AG09319 (cell line): ENCODE data around the gene WDR45B.

Experiments used
- DNase-seq: peaks from one replicate; pipeline ENCODE4 v3.0.0-alpha.2; 2010; ENCODE audit warnings: low read depth; ENCODE audit errors: extremely low read depth
- TF ChIP-seq, protein P1 (sequence below): IDR thresholded peaks from 2 replicates; pipeline ENCODE4 v1.5.1; 2011; ENCODE audit warnings: low read depth, mild to moderate bottlenecking, inconsistent platforms, low read length, moderate library complexity

The WDR45B gene

DNA sequence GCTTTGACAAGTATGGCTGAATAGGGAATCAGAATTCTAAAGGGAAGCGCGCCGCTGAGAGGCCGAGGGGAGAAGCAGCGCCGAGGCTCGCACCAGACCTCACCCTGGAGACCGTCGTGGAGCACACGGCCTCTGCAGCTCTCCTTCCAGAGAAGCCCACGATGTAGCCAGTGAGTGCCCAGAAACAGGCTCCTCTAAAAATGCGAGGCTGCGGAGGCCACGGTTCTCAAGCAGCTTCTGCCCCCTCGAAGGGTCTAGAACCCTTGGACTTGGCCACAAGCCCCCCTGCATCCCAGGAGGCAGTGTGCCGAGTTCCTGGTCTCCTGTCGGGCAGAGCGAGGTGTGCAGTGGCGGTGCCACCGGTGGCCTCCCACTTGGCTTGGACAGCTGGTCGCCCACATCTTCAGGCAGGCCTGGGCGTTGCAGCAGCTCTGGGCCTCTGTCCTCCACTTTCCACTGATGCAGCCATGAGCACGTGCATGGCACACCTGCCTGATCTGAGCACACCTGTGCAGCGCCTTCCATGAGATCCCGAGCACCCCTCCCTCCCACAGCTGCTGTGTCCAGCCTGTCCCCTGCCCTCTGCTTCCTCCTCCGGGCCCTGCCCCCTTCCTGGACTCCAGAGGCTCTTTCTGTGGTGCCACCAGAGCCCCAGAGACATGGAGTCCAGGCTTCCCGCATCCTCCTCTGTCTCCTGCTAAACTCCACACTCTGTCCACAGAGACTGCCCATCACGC lies 18.9 kb upstream of the WDR45B start:
- TF ChIP-seq, protein P1, sequence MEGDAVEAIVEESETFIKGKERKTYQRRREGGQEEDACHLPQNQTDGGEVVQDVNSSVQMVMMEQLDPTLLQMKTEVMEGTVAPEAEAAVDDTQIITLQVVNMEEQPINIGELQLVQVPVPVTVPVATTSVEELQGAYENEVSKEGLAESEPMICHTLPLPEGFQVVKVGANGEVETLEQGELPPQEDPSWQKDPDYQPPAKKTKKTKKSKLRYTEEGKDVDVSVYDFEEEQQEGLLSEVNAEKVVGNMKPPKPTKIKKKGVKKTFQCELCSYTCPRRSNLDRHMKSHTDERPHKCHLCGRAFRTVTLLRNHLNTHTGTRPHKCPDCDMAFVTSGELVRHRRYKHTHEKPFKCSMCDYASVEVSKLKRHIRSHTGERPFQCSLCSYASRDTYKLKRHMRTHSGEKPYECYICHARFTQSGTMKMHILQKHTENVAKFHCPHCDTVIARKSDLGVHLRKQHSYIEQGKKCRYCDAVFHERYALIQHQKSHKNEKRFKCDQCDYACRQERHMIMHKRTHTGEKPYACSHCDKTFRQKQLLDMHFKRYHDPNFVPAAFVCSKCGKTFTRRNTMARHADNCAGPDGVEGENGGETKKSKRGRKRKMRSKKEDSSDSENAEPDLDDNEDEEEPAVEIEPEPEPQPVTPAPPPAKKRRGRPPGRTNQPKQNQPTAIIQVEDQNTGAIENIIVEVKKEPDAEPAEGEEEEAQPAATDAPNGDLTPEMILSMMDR = no peak
- no peak for DNase-seq

DNA sequence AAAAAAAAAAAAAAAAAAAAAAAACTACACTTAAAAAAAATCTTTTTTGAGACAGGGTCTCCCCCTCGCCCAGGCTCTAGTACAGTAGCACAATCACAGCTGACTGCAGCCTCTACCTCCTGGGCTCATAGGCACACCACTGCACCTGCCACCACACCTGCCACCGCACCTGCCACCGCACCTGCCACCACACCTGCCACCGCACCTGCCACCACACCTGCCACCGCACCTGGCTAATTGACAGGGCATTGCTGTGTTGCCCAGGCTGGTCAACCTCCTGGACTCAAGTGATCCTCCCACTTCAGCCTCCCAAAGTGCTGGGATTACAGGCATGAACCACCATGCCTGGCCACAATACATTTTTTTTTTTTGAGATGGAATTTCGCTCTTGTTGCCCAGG lies 17.6 kb upstream of the WDR45B start:
- DNase-seq = no peak
- TF ChIP-seq, protein P1 = no peak

DNA sequence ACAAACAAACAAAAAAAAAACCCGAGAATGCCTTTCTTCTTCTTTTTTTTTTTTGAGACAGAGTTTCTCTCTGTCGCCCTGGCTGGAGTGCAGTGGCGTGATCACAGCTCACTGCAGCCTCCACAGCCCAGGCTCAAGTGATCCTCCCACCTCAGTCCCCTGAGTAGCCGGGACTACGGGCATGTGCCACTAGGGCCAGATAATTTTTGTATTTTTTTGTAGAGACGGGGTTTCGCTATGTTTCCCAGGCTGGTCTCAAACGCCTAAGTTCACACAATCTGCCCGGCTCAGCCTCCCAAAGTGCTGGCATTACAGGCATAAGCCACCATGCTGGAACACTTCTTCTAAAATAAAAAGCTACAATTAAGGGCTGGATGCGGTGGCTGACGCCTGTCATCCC lies 17.0 kb upstream of the WDR45B start:
- DNase-seq = no peak
- TF ChIP-seq, protein P1 = no peak

DNA sequence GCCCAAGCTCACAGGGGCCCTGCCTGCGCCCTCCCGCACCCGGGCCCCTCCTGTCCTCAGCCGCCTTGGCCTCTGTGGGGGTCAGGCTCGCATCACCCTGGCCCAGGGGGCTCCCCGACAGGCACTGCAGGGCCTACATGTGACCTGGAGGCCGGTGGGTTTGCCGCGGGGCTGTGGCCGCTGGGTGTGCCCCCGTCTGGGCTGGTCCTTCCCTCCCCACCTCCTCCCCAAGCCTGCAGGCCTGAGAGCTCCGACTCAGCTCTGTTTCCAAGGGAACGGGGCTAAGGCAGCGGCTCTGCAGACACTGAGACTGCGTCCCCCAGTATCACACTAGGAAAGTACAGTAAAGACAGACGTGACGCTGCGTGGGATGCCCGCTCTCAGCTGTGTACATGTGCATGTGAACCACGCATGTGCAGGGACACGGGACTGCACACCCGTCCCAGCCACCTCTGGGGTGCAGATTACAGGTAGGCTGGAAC lies 16.5 kb upstream of the WDR45B start:
- DNase-seq = no peak

DNA sequence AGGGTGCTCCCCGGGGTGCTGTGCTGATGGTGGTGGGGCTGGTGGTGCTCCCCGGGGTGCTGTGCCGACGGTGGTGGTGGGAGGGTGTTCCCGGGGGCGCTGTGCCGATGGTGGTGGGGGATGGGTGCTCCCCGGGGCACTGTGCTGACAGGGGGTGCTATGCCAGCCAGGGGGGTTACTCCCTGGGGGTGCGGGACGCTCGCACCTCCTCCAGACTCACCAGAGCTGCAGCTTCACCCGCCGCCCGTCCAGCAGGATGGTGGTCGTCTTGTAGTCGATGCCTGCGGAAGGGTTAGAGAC lies 16.0 kb upstream of the WDR45B start:
- TF ChIP-seq, protein P1 = no peak
- no peak for DNase-seq

More for the DNA sequence above, 16.5 kb upstream of the WDR45B start:
- TF ChIP-seq, protein P1 = no peak

DNA sequence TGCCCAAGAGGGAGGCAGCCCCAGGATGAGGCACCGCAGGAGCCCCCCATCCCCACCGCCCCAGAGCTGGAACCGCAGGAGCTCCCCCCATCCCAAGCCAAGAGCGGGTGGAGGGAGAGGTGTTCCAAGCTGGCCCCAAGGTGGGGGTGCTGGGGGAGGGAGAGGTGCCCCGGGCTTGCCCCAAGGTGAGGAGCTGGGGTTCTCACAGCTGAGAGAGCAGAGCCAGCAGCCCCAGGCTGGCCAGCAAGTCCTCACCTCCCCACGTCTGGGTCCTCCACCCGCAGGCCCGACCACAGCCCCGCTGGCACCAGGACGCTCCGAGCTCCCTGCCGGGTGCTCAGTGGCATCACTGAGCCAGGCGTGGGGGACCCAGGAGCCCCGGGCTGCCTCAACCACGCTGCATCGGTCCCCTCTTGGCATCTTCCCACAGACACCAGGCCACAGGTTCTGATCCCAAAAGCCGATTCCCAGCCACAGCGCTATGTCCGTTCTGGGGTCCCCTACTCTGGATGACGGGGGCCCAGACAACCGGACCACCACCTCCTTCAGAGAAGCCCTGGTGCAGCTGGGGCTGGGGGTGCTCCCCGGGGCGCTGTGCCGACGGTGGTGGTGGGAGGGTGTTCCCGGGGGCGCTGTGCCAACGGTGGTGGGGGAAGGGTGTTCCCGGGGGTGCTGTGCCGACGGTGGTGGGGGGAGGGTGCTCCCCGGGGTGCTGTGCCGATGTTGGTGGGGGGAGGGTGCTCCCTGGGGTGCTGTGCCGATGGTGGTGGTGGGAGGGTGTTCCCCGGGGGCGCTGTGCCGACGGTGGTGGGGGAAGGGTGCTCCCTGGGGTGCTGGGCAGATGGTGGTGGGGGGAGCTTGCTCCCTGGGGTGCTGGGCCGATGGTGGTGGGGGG lies 15.4 kb upstream of the WDR45B start:
- TF ChIP-seq, protein P1 = no peak
- no peak for DNase-seq

DNA sequence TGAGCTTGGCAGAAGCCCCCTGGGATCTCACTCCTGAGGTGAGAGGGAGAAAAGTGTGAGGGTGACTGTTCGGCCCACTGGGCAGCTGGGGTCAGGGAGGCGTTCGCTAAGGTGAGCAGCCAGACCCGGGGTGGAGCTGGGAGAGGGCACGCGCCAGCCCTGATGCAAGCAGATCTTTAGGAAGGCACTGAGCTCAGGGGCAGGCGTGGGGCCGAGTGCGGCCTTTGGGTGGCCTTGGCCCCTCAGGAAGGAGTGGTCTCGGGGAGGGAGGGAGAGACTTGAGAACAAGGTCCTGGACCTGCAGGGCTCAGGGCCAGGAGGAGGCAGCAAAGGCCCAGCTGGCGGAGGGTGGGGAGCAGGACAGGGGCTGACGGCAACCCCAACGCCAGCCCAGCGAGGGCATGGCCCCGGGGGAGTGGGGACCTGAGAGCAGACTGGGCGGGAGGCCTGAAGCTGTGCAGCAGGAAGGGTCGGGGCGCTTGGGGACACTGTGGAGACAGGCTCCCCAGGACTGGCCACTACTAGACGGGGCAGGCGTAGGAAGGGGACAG lies 14.5 kb upstream of the WDR45B start:
- DNase-seq = no peak
- TF ChIP-seq, protein P1 = no peak
